Fibroblast of skin of right biceps (primary cell): ENCODE results near the gene IDI2.

ENCODE experiments used
- DNase-seq: peaks from one replicate; pipeline ENCODE4 v3.0.0-alpha.2; 2013

The IDI2 gene

DNA sequence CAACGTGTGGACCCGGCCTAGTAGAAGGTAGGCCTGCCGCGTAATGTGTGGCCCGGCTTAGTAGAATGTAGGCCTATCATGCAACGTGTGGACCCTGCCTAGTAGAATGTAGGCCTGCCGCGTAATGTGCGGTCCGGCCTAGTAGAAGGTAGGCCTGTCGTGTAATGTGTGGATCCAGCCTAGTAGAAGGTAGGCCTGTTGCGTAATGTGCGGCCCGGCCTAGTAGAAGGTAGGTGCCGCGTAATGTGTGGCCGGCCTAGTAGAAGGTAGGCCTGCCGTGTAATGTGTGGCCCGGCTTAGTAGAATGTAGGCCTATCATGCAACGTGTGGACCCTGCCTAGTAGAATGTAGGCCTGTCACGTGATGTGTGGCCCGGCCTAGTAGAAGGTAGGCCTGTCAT lies 49.3 kb downstream of the IDI2 start:
- DNase-seq: no peak

GRCh38 chr10:974785-975074 lies 50.9 kb downstream of the IDI2 start:
- DNase-seq: no peak

GRCh38 chr10:974038-974784 lies 51.4 kb downstream of the IDI2 start:
- no peak for DNase-seq

GRCh38 chr10:972763-973162 lies 52.9 kb downstream of the IDI2 start:
- no peak for DNase-seq

DNA sequence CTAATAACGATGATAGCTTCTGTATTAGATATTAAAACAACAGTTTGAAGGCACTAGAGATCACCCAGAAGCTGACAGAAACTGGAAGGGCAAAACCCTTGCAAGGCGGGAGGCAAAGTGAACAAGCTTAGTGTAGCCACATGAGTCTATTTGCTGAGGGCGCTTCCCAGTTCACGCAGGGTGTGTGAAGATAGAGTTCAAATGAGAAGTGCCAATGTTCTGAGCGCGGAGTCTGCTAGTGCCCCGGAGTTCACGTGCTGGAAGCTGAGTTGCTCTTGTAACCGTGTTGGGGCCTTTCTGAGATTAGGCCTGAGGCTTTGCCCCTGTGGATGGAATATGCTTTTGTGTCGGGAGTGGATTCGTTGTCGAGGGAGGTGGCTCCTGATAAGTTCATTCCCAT lies 54.0 kb downstream of the IDI2 start:
- no peak for DNase-seq

DNA sequence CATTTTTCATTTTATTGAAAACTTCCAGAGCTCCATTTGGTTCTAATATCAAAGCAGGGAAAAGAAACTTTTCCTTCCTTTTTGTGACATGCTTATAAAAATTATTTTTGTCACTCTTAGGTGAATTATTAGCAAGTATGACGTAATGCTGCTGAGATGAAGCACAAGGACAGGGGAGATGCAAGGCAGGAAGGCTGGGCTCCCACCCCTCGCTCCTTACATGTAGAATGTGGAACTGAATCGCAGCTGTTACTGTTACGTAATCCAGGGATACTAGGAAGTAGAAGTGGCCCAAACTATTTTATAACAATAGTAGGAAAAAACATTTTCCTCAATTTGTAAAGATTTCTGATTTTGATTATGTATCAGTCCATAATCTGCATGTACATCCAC lies 54.5 kb downstream of the IDI2 start:
- peak; percentile 44 for DNase-seq

DNA sequence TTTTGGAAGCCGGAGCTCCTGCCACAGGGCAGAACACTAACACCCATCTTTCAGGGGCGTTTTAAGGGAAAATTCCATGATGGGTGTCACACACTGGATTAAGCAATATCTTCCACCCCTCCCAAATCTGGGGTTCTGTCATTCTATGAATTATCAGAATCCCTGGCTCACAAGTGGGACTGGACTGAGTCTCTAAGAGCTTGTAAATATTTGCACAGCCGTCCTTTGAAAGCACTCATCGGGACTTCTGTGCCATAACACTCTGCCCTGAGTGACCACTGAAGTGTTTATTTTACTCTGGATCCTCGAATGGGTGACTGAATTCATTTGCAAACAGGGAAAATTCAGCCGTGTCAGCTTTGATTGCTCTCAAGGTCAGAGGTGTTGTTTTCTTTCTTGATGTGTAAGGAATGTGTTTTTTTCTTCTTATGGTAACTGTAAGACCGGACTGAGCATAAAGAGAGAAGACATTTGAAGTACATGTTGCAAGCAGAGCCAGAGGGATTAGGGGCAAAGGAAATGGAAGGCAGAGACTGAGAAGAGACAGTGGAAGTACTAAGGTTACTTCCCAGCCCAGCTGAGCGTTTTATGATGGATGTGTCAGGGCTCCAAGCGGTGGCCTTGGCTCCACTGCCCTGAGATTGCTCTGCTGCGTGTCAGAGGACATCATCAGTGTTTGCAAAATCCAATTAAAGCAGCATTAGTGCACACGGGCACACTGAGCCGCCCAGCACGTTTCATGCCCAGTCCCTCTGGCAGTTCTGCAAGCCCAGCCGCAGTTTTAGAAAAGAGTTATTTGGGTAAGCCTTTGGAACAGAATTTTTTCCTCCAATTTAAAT lies 55.1 kb downstream of the IDI2 start:
- peak; percentile 7 for DNase-seq

GRCh38 chr10:969473-970150 lies 56.0 kb downstream of the IDI2 start:
- DNase-seq: no peak
